ENCODE data around the gene SBDS.
"Not testable (repeated sequence)": the region's sequence is repeated elsewhere in the genome, so short reads cannot be mapped to it uniquely, and the experiment has no call there.

SBDS gene

GRCh38 chr7:66994051-66994450 lies 1.3 kb downstream of the SBDS start:
- DNase-seq: not testable (repeated sequence)

GRCh38 chr7:66989552-66989951 lies 5.8 kb downstream of the SBDS start:
- not testable (repeated sequence) for DNase-seq

- not testable (repeated sequence) for DNase-seq
These were observed 15.1 kb downstream of the SBDS start for GRCh38 chr7:66980336-66980735.

- DNase-seq: not testable (repeated sequence)
These were observed 16.4 kb downstream of the SBDS start for GRCh38 chr7:66979013-66979412.

GRCh38 chr7:66978312-66978711 lies 17.1 kb downstream of the SBDS start:
- not testable (repeated sequence) for DNase-seq

GRCh38 chr7:66974986-66975590 lies 20.3 kb downstream of the SBDS start:
- no peak for DNase-seq

- DNase-seq: no peak
These were observed 25.1 kb downstream of the SBDS start for GRCh38 chr7:66970310-66970709.

- not testable (repeated sequence) for DNase-seq
These were observed 26.4 kb downstream of the SBDS start for GRCh38 chr7:66969001-66969400.

- DNase-seq: no peak
These were observed 28.4 kb downstream of the SBDS start for GRCh38 chr7:66967029-66967428.

GRCh38 chr7:66964411-66964810 lies 31.0 kb downstream of the SBDS start:
- DNase-seq: no peak

- no peak for DNase-seq
These were observed 34.3 kb downstream of the SBDS start for GRCh38 chr7:66961096-66961495.

- no peak for DNase-seq
These were observed 35.2 kb downstream of the SBDS start for GRCh38 chr7:66960192-66960591.

GRCh38 chr7:66958538-66959350 lies 36.6 kb downstream of the SBDS start:
- DNase-seq: no peak

GRCh38 chr7:66957595-66958290 lies 37.6 kb downstream of the SBDS start:
- no peak for DNase-seq

GRCh38 chr7:66953044-66953427 lies 42.4 kb downstream of the SBDS start:
- no peak for DNase-seq

- DNase-seq: no peak
These were observed 42.9 kb downstream of the SBDS start for GRCh38 chr7:66952343-66953043.

- DNase-seq: no peak
These were observed 44.6 kb downstream of the SBDS start for GRCh38 chr7:66950763-66951162.

GRCh38 chr7:66950311-66950710 lies 45.1 kb downstream of the SBDS start:
- DNase-seq: no peak

- no peak for DNase-seq
These were observed 46.8 kb downstream of the SBDS start for GRCh38 chr7:66948480-66949109.

- DNase-seq: no peak
These were observed 48.8 kb downstream of the SBDS start for GRCh38 chr7:66946545-66946944.

- no peak for DNase-seq
These were observed 56.1 kb downstream of the SBDS start for GRCh38 chr7:66939325-66939724.

- no peak for DNase-seq
These were observed 57.4 kb downstream of the SBDS start for GRCh38 chr7:66937940-66938339.

Measured in activated CD8-positive, alpha-beta memory T cell treated with anti-CD3 and anti-CD28 coated beads, Interleukin-2, amount 50 U/mL, for 4 hours (primary cell).